ENCODE measurements around the gene MAPK4. TPM values are rescaled to one million over a fixed set of nuclear protein-coding genes. Genes with fewer than 3 reads are reported as not detected.

Gene MAPK4
- total and polyA plus RNA-seq, 2 of the 4 experiments (the other 2 are of a cell fraction), result not detected

- H2BK5ac ChIP-seq (ENCODE audit: low read depth, low read length, poor library complexity, severe bottlenecking), result no peak overlapping the region
- ATAC-seq (ENCODE audit: low read depth) (no peak), DNase-seq (no peak)
- H3K14ac ChIP-seq (replicated peaks; ENCODE audit: low read depth, low read length), result no peak overlapping the region
- no peak overlapping the region for H3K56ac ChIP-seq (ENCODE audit: extremely low read depth, insufficient read depth, low read length)
- no peak overlapping the region for H4K91ac ChIP-seq (ENCODE audit: insufficient read depth, low read depth, low read length)
- in situ Hi-C loops (cut with MboI; ENCODE audit: low sequenced_read_pairs) (no loop called here), intact Hi-C loops (cut with micrococcal nuclease) (no loop called here), dilution Hi-C loops (cut with HindIII; ENCODE audit: low sequenced_read_pairs, unreplicated experiment) (no loop called here)
- H3K9me1 ChIP-seq (ENCODE audit: insufficient read depth, low read length), result no peaks in the 10 kb centered on the region
- H3K79me1 ChIP-seq (ENCODE audit: low read depth in 1 of 2, low read length in 2 of 2), result no peaks in the 10 kb centered on the region
- no peaks in the 10 kb centered on the region for H3K27me3 ChIP-seq (ENCODE audit: control insufficient read depth, insufficient read depth, low read length)
- no peak overlapping the region for H4K8ac ChIP-seq (ENCODE audit: low read depth in 2 of 2, low read length in 2 of 2)
- no peak overlapping the region for H2BK20ac ChIP-seq (ENCODE audit: low read depth, low read length)
- H2AK5ac ChIP-seq (ENCODE audit: low read depth, low read length), result no peak overlapping the region
- H3K23ac ChIP-seq (ENCODE audit: low read depth, low read length), result no peak overlapping the region
- no TSS peak for BruUV-seq (replicated peaks)
- no peak overlapping the region for H2AK9ac ChIP-seq (replicated peaks; ENCODE audit: low read depth, low read length, poor library complexity)
- H3K18ac ChIP-seq (ENCODE audit: low read depth, low read length), result no peak overlapping the region
- H4K5ac ChIP-seq (ENCODE audit: low read depth, low read length), result no peak overlapping the region
- H3K27ac ChIP-seq (ENCODE audit: insufficient read depth, low read length), result no peak overlapping the region
- H3K4ac ChIP-seq (ENCODE audit: low read depth, low read length), result no peak overlapping the region
- no peak overlapping the region for H3K4me3 ChIP-seq (ENCODE audit: insufficient read depth, low read depth, low read length)
- no peaks in the 10 kb centered on the region for H4K20me1 ChIP-seq (ENCODE audit: insufficient read depth, low read length)
- no peak overlapping the region for H3K9ac ChIP-seq (ENCODE audit: low read depth, low read length)
- H2BK15ac ChIP-seq (ENCODE audit: low read depth, low read length), result no peak overlapping the region
- POLR2A ChIA-PET (ENCODE audit: unreplicated experiment), result no interaction called here
- no peak overlapping the region for H3K4me2 ChIP-seq (ENCODE audit: low read depth, low read length)
- TF ChIP-seq MAFK (IDR thresholded peaks at IDR 0.05; ENCODE audit: low read depth, low read length) (peak; percentile 72), RFX5 (IDR thresholded peaks at IDR 0.05; ENCODE audit: low read depth, low read length) (no peak)
- H3K36me3 ChIP-seq (ENCODE audit: control insufficient read depth, insufficient read depth, low read length), result no peaks in the 10 kb centered on the region
- 54% methylated on average over 6 of the region's 10 CpGs; no CpG with 5 or more reads in 1 of the 2 experiments for WGBS, 2 experiments (ENCODE audit: extremely low coverage in 2 of 2, insufficient read length in 1 of 2)
- no peaks in the 10 kb centered on the region for H3K9me3 ChIP-seq (ENCODE audit: control insufficient read depth, insufficient read depth, low read length)
- H2AFZ ChIP-seq (replicated peaks; ENCODE audit: low read length, poor library complexity), result no peak overlapping the region
- CTCF ChIA-PET, result interaction anchor here (0.6 kb wide), 1 partner anchor 11 kb away, joined by 6 read pairs; no protein-coding TSS in a partner anchor
- H2BK120ac ChIP-seq (ENCODE audit: low read depth, low read length), result no peak overlapping the region
- no peaks in the 10 kb centered on the region for H3K4me1 ChIP-seq (ENCODE audit: control insufficient read depth, insufficient read depth, low read length)
These were observed 135.7 kb downstream of the MAPK4 start for GRCh38 chr18:50695431-50696176.
